ENCODE results near the gene ZBTB21.

DNA sequence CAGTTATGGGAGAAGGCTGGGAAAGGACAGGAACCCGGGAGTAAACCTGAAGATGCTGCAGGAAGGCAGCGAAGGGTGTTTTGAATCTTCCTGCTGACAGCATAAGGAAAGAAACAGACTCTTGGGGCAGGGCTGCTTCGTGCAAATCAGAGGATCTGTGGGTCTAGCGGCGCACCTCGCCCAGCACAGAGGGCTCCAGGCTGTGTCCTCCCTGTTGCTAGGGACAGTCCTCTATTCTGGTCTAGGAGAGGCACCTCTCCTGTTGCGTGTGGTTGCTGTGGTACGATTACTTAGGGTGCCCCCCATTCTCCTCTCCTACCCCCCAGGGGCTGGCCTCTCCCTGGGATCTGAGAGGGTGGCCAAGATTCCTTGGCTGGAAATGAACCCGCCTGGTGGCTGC is 67.7 kb downstream of the ZBTB21 start:
- TF ChIP-seq POLR2A (IDR thresholded peaks at IDR 0.05; ENCODE audit: low read depth) (no peak), EP300 (IDR thresholded peaks at IDR 0.05) (no peak), POLR2AphosphoS5 (IDR thresholded peaks at IDR 0.05) (no peak)
- TF ChIP-seq, protein P1, sequence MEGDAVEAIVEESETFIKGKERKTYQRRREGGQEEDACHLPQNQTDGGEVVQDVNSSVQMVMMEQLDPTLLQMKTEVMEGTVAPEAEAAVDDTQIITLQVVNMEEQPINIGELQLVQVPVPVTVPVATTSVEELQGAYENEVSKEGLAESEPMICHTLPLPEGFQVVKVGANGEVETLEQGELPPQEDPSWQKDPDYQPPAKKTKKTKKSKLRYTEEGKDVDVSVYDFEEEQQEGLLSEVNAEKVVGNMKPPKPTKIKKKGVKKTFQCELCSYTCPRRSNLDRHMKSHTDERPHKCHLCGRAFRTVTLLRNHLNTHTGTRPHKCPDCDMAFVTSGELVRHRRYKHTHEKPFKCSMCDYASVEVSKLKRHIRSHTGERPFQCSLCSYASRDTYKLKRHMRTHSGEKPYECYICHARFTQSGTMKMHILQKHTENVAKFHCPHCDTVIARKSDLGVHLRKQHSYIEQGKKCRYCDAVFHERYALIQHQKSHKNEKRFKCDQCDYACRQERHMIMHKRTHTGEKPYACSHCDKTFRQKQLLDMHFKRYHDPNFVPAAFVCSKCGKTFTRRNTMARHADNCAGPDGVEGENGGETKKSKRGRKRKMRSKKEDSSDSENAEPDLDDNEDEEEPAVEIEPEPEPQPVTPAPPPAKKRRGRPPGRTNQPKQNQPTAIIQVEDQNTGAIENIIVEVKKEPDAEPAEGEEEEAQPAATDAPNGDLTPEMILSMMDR (IDR thresholded peaks at IDR 0.05), result no peak

All from esophagus muscularis mucosa (tissue), 4 donors.